Muscle of leg (tissue), 9 donors: Measurements from ENCODE around the gene SYNE4. TPM values are rescaled to one million over a fixed set of nuclear protein-coding genes. Genes with fewer than 3 reads are reported as not detected.

Experiments
- polyA plus RNA-seq, 8 donors: library from polyadenylated mRNA; unstranded; fragments of 120-200 nt; gene quantifications; one replicate each; pipeline versions ENCODE4 v1.2.1 to v1.2.3, GENCODE V29; 2013; ENCODE audit warnings: inconsistent platforms in 1 of 8, low replicate concordance in 1 of 8; ENCODE audit not compliant: insufficient read length in 8 of 8, insufficient read depth in 1 of 8
- total RNA-seq: library from RNA; stranded (reverse); fragments of 120-200 nt; gene quantifications from one replicate; pipeline ENCODE4 v1.2.4, GENCODE V29; 2013

The SYNE4 gene
- total and polyA plus RNA-seq, 9 donors, result 0.11 to 1.2 (median 0.39) TPM

Other genes starting within 250 kb of the SYNE4 start
- 3.6 TPM for gene ARHGAP33, start 233.2 kb downstream of the SYNE4 start, total RNA-seq
- gene ARHGAP33, start 233.2 kb downstream of the SYNE4 start, polyA plus RNA-seq, result 10 to 100 TPM in 7 of 8 donors, 1 to 10 TPM in 1; 8.3 to 28.5 (median 19.4) TPM
- gene PRODH2, start 196.0 kb downstream of the SYNE4 start, total RNA-seq, result not detected
- gene PRODH2, start 196.0 kb downstream of the SYNE4 start, polyA plus RNA-seq, result under 1 TPM in 2 of 8 donors, not detected in 6; 0.18 to 0.27 TPM
- gene NPHS1, start 156.3 kb downstream of the SYNE4 start, total RNA-seq, result 0.09 TPM
- gene NPHS1, start 156.3 kb downstream of the SYNE4 start, polyA plus RNA-seq, result under 1 TPM in 7 of 8 donors, not detected in 1; 0.04 to 0.37 (median 0.21) TPM
- gene KIRREL2, start 151.9 kb downstream of the SYNE4 start, total RNA-seq, result 0.31 TPM
- 1 to 10 TPM in 1 of 8 donors, under 1 TPM in 7; 0.28 to 1.0 (median 0.58) TPM for gene KIRREL2, start 151.9 kb downstream of the SYNE4 start, polyA plus RNA-seq
- gene APLP1, start 140.2 kb downstream of the SYNE4 start, total RNA-seq, result 4.7 TPM
- gene APLP1, start 140.2 kb downstream of the SYNE4 start, polyA plus RNA-seq, result 10 to 100 TPM in 3 of 8 donors, 1 to 10 TPM in 5; 4.6 to 10.7 (median 7.5) TPM
- gene NFKBID, start 108.3 kb downstream of the SYNE4 start, total RNA-seq, result 1.8 TPM
- 1 to 10 TPM in 6 of 8 donors, under 1 TPM in 2; 0.85 to 3.3 (median 1.6) TPM for gene NFKBID, start 108.3 kb downstream of the SYNE4 start, polyA plus RNA-seq
- gene HCST, start 106.3 kb downstream of the SYNE4 start, total RNA-seq, result 4.0 TPM
- gene HCST, start 106.3 kb downstream of the SYNE4 start, polyA plus RNA-seq, result 1 to 10 TPM; 3.5 to 7.8 (median 5.6) TPM
- gene TYROBP, start 100.5 kb downstream of the SYNE4 start, total RNA-seq, result 18.0 TPM
- 10 to 100 TPM; 16.5 to 22.5 (median 18.9) TPM for gene TYROBP, start 100.5 kb downstream of the SYNE4 start, polyA plus RNA-seq
- gene LRFN3, start 72.4 kb downstream of the SYNE4 start, total RNA-seq, result 1.8 TPM
- gene LRFN3, start 72.4 kb downstream of the SYNE4 start, polyA plus RNA-seq, result 10 to 100 TPM in 3 of 8 donors, 1 to 10 TPM in 5; 6.3 to 13.9 (median 9.3) TPM
- 18.7 TPM for gene SDHAF1, start 13.6 kb downstream of the SYNE4 start, total RNA-seq
- gene SDHAF1, start 13.6 kb downstream of the SYNE4 start, polyA plus RNA-seq, result 10 to 100 TPM; 10.9 to 14.8 (median 12.9) TPM
- gene ALKBH6, start 5.4 kb upstream of the SYNE4 start, total RNA-seq, result 8.3 TPM
- gene ALKBH6, start 5.4 kb upstream of the SYNE4 start, polyA plus RNA-seq, result 10 to 100 TPM in 4 of 8 donors, 1 to 10 TPM in 4; 7.8 to 12.1 (median 9.9) TPM
- 2.9 TPM for gene CLIP3, start 24.1 kb upstream of the SYNE4 start, total RNA-seq
- 10 to 100 TPM; 12.2 to 27.6 (median 18.9) TPM for gene CLIP3, start 24.1 kb upstream of the SYNE4 start, polyA plus RNA-seq
- 4.9 TPM for gene THAP8, start 45.5 kb upstream of the SYNE4 start, total RNA-seq
- 10 to 100 TPM in 1 of 8 donors, 1 to 10 TPM in 7; 7.9 to 11.3 (median 9.0) TPM for gene THAP8, start 45.5 kb upstream of the SYNE4 start, polyA plus RNA-seq
- 2.1 TPM for gene WDR62, start 46.1 kb upstream of the SYNE4 start, total RNA-seq
- 1 to 10 TPM; 3.2 to 4.6 (median 3.6) TPM for gene WDR62, start 46.1 kb upstream of the SYNE4 start, polyA plus RNA-seq
- gene OVOL3, start 102.3 kb upstream of the SYNE4 start, total RNA-seq, result not detected
- under 1 TPM in 1 of 8 donors, not detected in 7; 0.18 TPM for gene OVOL3, start 102.3 kb upstream of the SYNE4 start, polyA plus RNA-seq
- gene POLR2I, start 106.1 kb upstream of the SYNE4 start, total RNA-seq, result 70.2 TPM
- 10 to 100 TPM; 37.1 to 51.5 (median 45.2) TPM for gene POLR2I, start 106.1 kb upstream of the SYNE4 start, polyA plus RNA-seq
- 129 TPM for gene TBCB, start 106.7 kb upstream of the SYNE4 start, total RNA-seq
- 10 to 100 TPM; 86.5 to 97.3 (median 90.7) TPM for gene TBCB, start 106.7 kb upstream of the SYNE4 start, polyA plus RNA-seq
- 342 TPM for gene CAPNS1, start 131.3 kb upstream of the SYNE4 start, total RNA-seq
- gene CAPNS1, start 131.3 kb upstream of the SYNE4 start, polyA plus RNA-seq, result 100 to 1,000 TPM; 492 to 602 (median 554) TPM
- gene COX7A1, start 143.6 kb upstream of the SYNE4 start, total RNA-seq, result 185 TPM
- gene COX7A1, start 143.6 kb upstream of the SYNE4 start, polyA plus RNA-seq, result 100 to 1,000 TPM; 215 to 391 (median 264) TPM
- gene ZNF565, start 205.9 kb upstream of the SYNE4 start, total RNA-seq, result 8.8 TPM
- 1 to 10 TPM; 4.1 to 7.4 (median 5.7) TPM for gene ZNF565, start 205.9 kb upstream of the SYNE4 start, polyA plus RNA-seq
- 82.0 TPM for gene ZNF146, start 206.3 kb upstream of the SYNE4 start, total RNA-seq
- 10 to 100 TPM; 49.7 to 82.3 (median 63.5) TPM for gene ZNF146, start 206.3 kb upstream of the SYNE4 start, polyA plus RNA-seq